ENCODE measurements around the gene UGGT2.

DNA sequence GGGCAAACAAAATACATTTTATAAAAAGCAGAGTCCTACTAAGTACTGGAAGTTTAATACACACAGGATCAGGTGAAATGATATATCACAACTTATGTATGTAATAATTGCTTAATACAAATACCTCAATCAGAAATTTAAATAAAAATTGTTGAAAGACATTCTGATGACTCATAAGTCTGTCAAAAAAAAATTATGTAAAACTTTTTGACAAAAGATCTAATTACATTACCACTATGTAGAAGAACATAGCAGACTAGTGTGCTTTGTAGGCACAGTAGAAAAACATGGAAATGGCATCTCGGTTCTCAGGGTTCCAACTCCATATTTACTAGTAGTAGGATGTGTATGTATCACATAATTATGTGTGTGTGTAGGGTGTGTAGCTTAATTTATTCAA is 220.1 kb downstream of the UGGT2 start:
- TF ChIP-seq EP300 (IDR thresholded peaks at IDR 0.05) (no peak), POLR2A (IDR thresholded peaks at IDR 0.05) (no peak), POLR2AphosphoS5 (IDR thresholded peaks at IDR 0.05) (no peak)
- TF ChIP-seq, protein P1, sequence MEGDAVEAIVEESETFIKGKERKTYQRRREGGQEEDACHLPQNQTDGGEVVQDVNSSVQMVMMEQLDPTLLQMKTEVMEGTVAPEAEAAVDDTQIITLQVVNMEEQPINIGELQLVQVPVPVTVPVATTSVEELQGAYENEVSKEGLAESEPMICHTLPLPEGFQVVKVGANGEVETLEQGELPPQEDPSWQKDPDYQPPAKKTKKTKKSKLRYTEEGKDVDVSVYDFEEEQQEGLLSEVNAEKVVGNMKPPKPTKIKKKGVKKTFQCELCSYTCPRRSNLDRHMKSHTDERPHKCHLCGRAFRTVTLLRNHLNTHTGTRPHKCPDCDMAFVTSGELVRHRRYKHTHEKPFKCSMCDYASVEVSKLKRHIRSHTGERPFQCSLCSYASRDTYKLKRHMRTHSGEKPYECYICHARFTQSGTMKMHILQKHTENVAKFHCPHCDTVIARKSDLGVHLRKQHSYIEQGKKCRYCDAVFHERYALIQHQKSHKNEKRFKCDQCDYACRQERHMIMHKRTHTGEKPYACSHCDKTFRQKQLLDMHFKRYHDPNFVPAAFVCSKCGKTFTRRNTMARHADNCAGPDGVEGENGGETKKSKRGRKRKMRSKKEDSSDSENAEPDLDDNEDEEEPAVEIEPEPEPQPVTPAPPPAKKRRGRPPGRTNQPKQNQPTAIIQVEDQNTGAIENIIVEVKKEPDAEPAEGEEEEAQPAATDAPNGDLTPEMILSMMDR (IDR thresholded peaks at IDR 0.05), result no peak
